Activated T-cell treated with anti-CD3 and anti-CD28 coated beads, Interleukin-2, amount 50 U/mL, for 72 hours (primary cell): Measurements from ENCODE around the gene SYNGR2. TPM values are rescaled to one million over a fixed set of nuclear protein-coding genes. Genes with fewer than 3 reads are reported as not detected.
"Not testable (repeated sequence)": the region's sequence is repeated elsewhere in the genome, so short reads cannot be mapped to it uniquely, and the experiment has no call there.

Experiments
- ATAC-seq, 2 donors: fragments of 150-1000 bp; cut with Tn5 transposase; replicated peaks in 1 of 2; 2 replicates each; pipeline ENCODE4 v1.10.0; 2021; ENCODE audit warnings: moderate library complexity in 2 of 2, mild to moderate bottlenecking in 1 of 2
- DNase-seq, 2 donors: peaks; one replicate each; pipeline ENCODE4 v3.0.0; 2021 to 2022; ENCODE audit warnings: mixed read lengths in 1 of 2
- H3K27ac Mint-ChIP-seq: one replicate; pipeline ENCODE4 v1.8.0; 2022; ENCODE audit warnings: mild to moderate bottlenecking, moderate library complexity, mixed read lengths
- H3K27me3 Mint-ChIP-seq: one replicate; pipeline ENCODE4 v1.8.0; 2022; ENCODE audit warnings: low read depth, mixed read lengths
- H3K36me3 Mint-ChIP-seq, 2 donors: one replicate each; pipeline ENCODE4 v1.8.0; 2022; ENCODE audit warnings: mixed read lengths in 2 of 2, mild to moderate bottlenecking in 1 of 2; ENCODE audit not compliant: insufficient read depth in 2 of 2
- H3K4me1 Mint-ChIP-seq: one replicate; pipeline ENCODE4 v1.8.0; 2022; ENCODE audit warnings: low read depth, mixed read lengths
- H3K4me3 Mint-ChIP-seq, 2 donors: one replicate each; pipeline ENCODE4 v1.8.0; 2022; ENCODE audit warnings: mild to moderate bottlenecking in 2 of 2, mixed read lengths in 2 of 2, moderate library complexity in 2 of 2
- H3K9me3 Mint-ChIP-seq, 2 donors: one replicate each; pipeline ENCODE4 v1.8.0; 2022; ENCODE audit warnings: mixed read lengths in 2 of 2
- total RNA-seq, 2 donors: library from RNA; stranded (reverse); gene quantifications; one replicate each; pipeline ENCODE4 v1.2.3, GENCODE V29; 2022

The SYNGR2 gene
- total RNA-seq, 2 donors from 2014 or later, result 87.6 to 92.0 TPM

DNA sequence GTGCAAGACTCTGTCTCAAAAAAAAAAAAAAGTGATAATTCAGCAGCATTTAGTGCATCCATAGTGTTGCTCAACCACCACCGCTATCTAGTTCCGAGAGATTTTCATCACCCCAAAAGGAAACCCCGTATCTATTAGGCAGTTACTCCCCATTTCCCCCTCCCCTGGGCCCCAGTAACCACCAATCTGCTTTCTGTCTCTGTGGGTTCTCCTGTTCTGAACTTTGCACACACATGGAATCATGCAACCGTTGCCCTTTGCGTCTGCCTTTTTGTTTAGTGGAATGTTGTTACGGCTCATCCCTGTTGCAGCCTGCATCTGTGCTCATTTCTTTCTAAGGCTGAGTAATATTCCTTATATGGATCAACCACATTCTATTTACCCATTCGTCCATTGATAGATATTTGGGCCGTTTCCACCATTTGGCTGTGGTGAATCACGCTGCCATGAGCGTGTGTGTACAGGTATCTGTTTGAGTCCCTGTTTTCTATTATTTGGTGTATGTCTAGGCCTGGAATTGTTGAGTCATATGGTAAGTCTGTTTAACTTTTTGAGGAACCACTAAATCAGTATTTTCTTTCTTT lies 8.7 kb upstream of the SYNGR2 start:
- ATAC-seq (peak; percentile 72 to 80), DNase-seq (no peak)
- H3K36me3 Mint-ChIP-seq, result no peaks in the 10 kb centered on the region
- no peaks in the 10 kb centered on the region for H3K9me3 Mint-ChIP-seq
- peaks cover 17% of the 10 kb centered on the region for H3K4me1 Mint-ChIP-seq
- H3K4me3 Mint-ChIP-seq, result peak overlapping the region; percentile 12 to 32
- H3K27me3 Mint-ChIP-seq, result no peaks in the 10 kb centered on the region
- H3K27ac Mint-ChIP-seq, result peak overlapping the region; percentile 74

DNA sequence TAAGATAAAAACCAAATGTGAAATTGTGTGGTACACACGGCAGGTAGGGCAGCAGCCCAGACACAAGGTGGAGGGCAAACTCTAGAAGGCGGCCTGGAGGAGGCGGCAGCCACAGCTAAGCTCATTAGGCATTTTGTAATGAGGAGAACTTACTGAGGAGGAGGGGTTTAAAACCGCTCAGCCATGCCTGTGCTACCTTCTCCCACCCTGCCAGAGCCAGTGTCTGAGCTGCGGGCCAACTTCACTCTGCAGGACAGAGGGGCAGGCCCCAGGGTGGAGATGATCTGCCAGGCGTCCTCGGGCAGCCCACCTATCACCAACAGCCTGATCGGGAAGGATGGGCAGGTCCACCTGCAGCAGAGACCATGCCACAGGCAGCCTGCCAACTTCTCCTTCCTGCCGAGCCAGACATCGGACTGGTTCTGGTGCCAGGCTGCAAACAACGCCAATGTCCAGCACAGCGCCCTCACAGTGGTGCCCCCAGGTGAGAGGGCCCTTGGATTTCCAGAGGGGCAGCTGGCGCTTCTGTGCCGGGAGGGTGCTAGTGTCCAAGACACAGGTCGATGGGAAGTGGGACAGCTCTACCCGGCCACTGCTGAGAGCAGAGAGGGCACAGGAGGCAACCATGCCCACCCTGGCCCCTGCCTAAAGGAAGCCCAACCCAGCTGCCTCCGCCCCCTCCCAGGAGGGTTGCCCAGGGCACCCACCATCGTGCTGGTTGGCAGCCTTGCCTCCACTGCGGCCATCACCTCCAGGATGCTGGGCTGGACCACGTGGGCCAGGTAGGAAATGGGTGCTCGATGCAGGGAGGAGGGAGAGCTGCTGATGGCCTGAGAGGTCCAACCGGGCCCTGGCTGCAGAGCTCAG lies 4.3 kb upstream of the SYNGR2 start:
- no peaks in the 10 kb centered on the region for H3K9me3 Mint-ChIP-seq
- ATAC-seq (no peak), DNase-seq (no peak)
- no peak overlapping the region for H3K27ac Mint-ChIP-seq
- no peak overlapping the region for H3K4me3 Mint-ChIP-seq
- H3K27me3 Mint-ChIP-seq, result no peaks in the 10 kb centered on the region
- peaks cover 17% of the 10 kb centered on the region for H3K4me1 Mint-ChIP-seq
- H3K36me3 Mint-ChIP-seq, result no peaks in the 10 kb centered on the region

DNA sequence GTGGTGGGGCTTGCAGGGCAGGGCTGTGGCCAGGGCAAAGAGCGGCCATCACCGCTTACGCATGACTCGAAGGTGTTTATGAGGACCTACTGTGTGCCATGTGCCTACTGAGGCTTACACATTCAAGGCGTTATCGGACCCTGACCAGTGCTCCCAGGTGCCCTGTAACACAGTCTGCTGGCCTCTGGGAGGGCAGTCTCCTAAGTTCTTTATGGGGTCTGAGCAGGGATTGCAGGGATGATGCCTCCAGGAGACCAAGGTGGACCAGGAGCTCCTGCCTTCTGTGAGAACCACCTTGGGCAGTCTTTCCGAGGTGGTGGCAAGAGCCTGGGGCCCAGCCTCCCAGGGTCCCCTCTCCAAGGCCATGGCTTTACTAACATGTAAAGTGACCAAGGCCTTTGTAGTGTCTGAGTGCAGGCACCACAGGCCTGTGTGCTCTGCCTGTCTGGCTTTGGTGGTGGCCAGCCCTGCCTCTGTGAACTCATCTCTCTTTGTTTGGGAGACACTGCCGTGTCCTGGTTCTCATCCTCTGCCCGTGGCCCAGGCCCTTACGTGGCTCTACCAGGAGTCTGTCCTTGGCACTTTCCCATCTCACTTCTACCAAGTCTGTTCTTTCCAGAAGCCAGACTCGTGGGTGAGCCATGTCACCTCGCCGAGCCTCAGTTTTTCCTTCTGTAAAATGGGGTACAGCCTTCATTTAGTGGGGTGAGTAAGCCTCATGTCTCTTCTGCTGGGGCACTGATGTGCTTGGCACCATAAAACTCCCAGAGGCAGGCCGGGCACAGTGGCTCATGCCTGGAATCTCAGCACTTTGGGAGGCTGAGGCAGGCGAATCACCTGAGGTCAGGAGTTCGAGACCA lies 3.4 kb upstream of the SYNGR2 start:
- Mint-ChIP-seq H3K9me3 (no peaks in the 10 kb centered on the region), H3K27ac (no peak overlapping the region), H3K4me3 (no peak overlapping the region), H3K4me1 (peaks cover 16% of the 10 kb centered on the region), H3K36me3 (no peaks in the 10 kb centered on the region), H3K27me3 (no peaks in the 10 kb centered on the region)
- ATAC-seq (no peak), DNase-seq (no peak)

DNA sequence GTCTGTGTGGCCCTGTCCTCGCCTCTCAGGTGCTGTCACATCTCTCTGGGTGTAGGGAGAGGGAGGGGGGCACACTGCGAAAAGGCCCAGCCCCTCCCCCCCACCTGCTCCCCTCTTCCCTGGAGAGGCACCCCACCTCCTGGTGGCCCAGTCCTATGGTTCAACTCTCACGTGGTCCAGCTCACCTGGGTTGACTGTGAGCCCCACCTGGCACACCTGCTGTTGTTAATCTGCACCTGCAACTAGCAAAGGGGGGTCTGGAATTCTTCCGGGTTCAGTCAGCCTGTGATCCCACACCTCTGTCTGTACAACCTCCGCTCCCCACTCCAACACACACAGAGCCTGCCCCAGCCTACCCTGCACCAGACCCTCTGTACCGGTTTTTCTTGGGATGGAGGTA lies 2.0 kb upstream of the SYNGR2 start:
- H3K27me3 Mint-ChIP-seq, result no peaks in the 10 kb centered on the region
- no peaks in the 10 kb centered on the region for H3K36me3 Mint-ChIP-seq
- H3K9me3 Mint-ChIP-seq, result no peaks in the 10 kb centered on the region
- ATAC-seq (no peak), DNase-seq (no peak)
- no peak overlapping the region for H3K4me3 Mint-ChIP-seq
- H3K27ac Mint-ChIP-seq, result no peak overlapping the region
- H3K4me1 Mint-ChIP-seq, result peaks cover 20% of the 10 kb centered on the region

DNA sequence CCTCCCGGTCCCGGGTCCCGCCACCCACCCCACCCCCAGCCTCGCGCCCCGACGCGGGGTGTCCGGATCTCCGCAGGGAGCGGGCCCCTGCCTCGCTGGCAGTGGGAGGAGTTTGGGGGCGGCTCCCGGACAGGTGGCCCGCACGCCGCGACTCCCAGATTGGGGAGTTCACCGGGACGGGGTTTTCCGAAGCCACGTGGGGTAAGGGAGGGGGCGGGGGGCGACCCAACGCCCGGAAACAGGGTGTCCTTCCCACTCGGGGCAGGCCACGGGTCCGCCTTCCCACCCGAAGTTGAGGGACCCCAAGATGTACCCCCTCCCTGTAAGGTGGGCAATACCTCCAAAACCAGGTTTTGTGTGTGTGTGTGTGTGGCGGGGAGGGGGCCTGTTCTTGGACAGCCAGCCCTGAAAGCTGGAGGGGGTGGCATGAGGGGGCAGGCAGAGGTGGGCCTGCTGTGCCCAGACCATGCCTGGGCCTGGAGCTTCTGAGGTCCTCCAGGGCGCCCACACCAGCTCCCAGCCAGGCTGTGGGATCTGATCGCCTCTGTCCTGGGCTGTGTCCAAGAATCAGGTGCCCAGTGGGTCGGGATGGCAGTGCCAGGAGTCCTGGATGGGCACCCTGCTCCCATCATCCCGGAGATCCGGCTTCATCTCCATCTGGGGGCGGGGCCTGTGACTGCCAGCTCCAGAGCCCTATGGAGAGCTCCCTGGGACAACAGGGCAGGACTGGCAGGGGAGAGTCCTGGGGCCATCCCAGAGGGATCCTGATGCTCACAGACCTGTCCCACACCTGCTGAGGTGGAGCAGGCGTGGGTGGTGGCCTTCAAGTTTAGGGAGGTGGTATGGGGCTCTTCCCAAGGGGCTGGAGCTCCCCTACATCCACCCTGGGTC lies 767 bp downstream of the SYNGR2 start:
- H3K27me3 Mint-ChIP-seq, result no peaks in the 10 kb centered on the region
- peaks cover 5 to 10% of the 10 kb centered on the region in 2 donors for H3K36me3 Mint-ChIP-seq
- H3K4me1 Mint-ChIP-seq, result peaks cover 48% of the 10 kb centered on the region
- no peaks in the 10 kb centered on the region for H3K9me3 Mint-ChIP-seq
- ATAC-seq (peak; percentile 31 to 34), DNase-seq (peak; percentile 42 to 54)
- peak overlapping the region; percentile 78 to 79 for H3K4me3 Mint-ChIP-seq
- H3K27ac Mint-ChIP-seq, result peak overlapping the region; percentile 46

DNA sequence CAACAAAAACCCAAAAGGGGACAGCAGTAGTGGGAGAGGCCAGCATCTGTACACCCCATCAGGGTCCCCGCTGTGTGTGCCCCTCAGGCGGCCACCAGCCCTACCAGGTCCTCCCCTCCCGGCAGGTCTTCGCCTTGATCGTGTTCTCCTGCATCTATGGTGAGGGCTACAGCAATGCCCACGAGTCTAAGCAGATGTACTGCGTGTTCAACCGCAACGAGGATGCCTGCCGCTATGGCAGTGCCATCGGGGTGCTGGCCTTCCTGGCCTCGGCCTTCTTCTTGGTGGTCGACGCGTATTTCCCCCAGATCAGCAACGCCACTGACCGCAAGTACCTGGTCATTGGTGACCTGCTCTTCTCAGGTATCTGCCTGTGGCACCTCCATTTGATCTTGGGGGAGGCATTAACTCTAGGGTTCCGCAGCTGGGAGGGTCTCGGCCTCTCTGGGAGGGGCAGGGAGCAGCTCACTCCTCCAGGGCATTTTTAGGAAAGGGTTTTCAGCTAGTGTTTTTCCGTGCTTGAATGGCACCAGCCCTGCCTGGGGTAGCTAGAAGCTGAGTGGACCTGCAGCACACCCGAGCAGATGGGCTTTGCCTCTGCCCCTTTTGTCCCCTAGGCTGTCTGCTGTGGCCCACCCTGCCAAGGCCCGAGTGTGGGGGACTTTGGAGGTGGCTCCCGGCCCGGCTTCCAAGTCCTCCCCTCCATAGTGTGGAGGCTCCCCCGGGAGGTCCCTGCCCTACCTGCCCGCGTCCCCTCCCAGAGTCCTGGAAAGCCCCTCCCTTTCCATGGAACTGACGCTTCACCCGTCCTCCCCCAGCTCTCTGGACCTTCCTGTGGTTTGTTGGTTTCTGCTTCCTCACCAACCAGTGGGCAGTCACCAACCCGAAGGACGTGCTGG lies 2.6 kb downstream of the SYNGR2 start:
- no peak for DNase-seq
- ATAC-seq, result no peak
- peaks cover 50% of the 10 kb centered on the region for H3K4me1 Mint-ChIP-seq
- peaks cover 5 to 15% of the 10 kb centered on the region in 2 donors for H3K36me3 Mint-ChIP-seq
- H3K27ac Mint-ChIP-seq, result peak overlapping the region; percentile 31
- H3K27me3 Mint-ChIP-seq, result no peaks in the 10 kb centered on the region
- peak overlapping the region; percentile 44 to 79 for H3K4me3 Mint-ChIP-seq
- no peaks in the 10 kb centered on the region for H3K9me3 Mint-ChIP-seq

- not testable (repeated sequence) for H3K27me3 Mint-ChIP-seq, ATAC-seq, H3K9me3 Mint-ChIP-seq, DNase-seq
- peak overlapping the region; percentile 52 for H3K27ac Mint-ChIP-seq
- peaks cover 5 to 15% of the 10 kb centered on the region in 2 donors for H3K36me3 Mint-ChIP-seq
- peaks cover 52% of the 10 kb centered on the region for H3K4me1 Mint-ChIP-seq
- peak overlapping the region; percentile 7 to 50 for H3K4me3 Mint-ChIP-seq
Observed at GRCh38 chr17:78171591-78172248, 3.3 kb downstream of the SYNGR2 start.

GRCh38 chr17:78172249-78173051 lies 4.1 kb downstream of the SYNGR2 start:
- DNase-seq (no peak), ATAC-seq (no peak)
- H3K9me3 Mint-ChIP-seq, result no peaks in the 10 kb centered on the region
- H3K27me3 Mint-ChIP-seq, result no peaks in the 10 kb centered on the region
- H3K4me3 Mint-ChIP-seq, result peak overlapping the region; percentile 27 to 67
- peaks cover 5 to 15% of the 10 kb centered on the region in 2 donors for H3K36me3 Mint-ChIP-seq
- H3K27ac Mint-ChIP-seq, result peak overlapping the region; percentile 52
- H3K4me1 Mint-ChIP-seq, result peaks cover 58% of the 10 kb centered on the region

GRCh38 chr17:78173097-78173715 lies 4.8 kb downstream of the SYNGR2 start:
- Mint-ChIP-seq H3K4me3 (peak overlapping the region; percentile 27 to 67), H3K4me1 (peaks cover 58% of the 10 kb centered on the region), H3K36me3 (peaks cover 5 to 17% of the 10 kb centered on the region in 2 donors)

DNA sequence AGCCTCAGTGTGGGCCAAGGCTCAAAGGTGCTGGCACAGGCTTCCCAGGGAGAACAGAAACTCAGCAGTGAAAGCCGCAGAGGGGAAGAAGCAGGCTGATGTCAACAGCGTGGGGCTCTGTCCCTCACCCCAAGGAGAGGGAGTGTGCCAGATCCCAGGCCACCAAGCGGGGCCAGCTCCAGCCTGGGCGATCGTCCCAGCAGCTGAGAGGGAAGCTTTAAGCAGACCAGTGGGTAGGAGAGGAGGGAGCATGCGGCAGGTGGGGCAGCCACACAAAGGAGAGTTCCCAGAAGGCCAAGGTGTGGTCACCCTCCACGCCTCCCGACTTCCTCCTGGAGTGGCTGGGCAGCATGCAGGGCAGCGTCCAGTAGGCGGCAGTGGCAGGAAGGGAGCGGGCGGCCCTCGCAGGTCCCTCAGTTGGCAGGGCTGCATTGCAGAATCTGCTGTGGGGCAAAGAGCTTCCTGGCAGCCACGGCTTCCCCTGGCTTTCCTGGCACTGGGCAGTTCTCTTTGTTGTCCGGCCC lies 6.0 kb downstream of the SYNGR2 start:
- no peak for ATAC-seq
- no peak for DNase-seq
- Mint-ChIP-seq H3K27me3 (no peaks in the 10 kb centered on the region), H3K9me3 (no peaks in the 10 kb centered on the region), H3K36me3 (peaks cover 5 to 24% of the 10 kb centered on the region in 2 donors), H3K4me3 (no peak overlapping the region), H3K4me1 (peaks cover 63% of the 10 kb centered on the region), H3K27ac (peak overlapping the region; percentile 36)

More at GRCh38 chr17:78173097-78173715, 4.8 kb downstream of the SYNGR2 start:
- DNase-seq (no peak), ATAC-seq (peak; percentile 44 to 62)
- no peaks in the 10 kb centered on the region for H3K27me3 Mint-ChIP-seq
- no peaks in the 10 kb centered on the region for H3K9me3 Mint-ChIP-seq
- H3K27ac Mint-ChIP-seq, result peak overlapping the region; percentile 36
